Ishikawa (cell line): ENCODE measurements around the gene CACNA1D.

Experiments used
- CEBPB ChIP-seq: IDR thresholded peaks from 2 replicates; pipeline ENCODE4 v1.6.1; 2012
- CREB1 ChIP-seq: IDR thresholded peaks from 2 replicates; pipeline ENCODE4 v1.6.1; 2012; ENCODE audit warnings: low read depth
- EGR1 ChIP-seq: IDR thresholded peaks from 2 replicates; pipeline ENCODE4 v1.6.1; 2012
- EP300 ChIP-seq: IDR thresholded peaks from 2 replicates; pipeline ENCODE4 v1.6.1; 2012; ENCODE audit warnings: borderline replicate concordance
- FOXM1 ChIP-seq: IDR thresholded peaks from 2 replicates; pipeline ENCODE4 v1.6.1; 2012; ENCODE audit warnings: low read depth, borderline replicate concordance
- NFIC ChIP-seq: IDR thresholded peaks from 2 replicates; pipeline ENCODE4 v1.6.1; 2012
- RAD21 ChIP-seq: IDR thresholded peaks from 2 replicates; pipeline ENCODE4 v1.6.1; 2012; ENCODE audit warnings: low read depth
- TAF1 ChIP-seq: IDR thresholded peaks from 2 replicates; pipeline ENCODE4 v1.6.1; 2012; ENCODE audit warnings: low read depth, mild to moderate bottlenecking
- TCF12 ChIP-seq: IDR thresholded peaks from 2 replicates; pipeline ENCODE4 v1.6.1; 2012; ENCODE audit warnings: low read depth
- TEAD4 ChIP-seq: IDR thresholded peaks from 2 replicates; pipeline ENCODE4 v1.6.1; 2012
- YY1 ChIP-seq: IDR thresholded peaks from 2 replicates; pipeline ENCODE4 v1.6.1; 2012; ENCODE audit warnings: low read depth
- ZBTB7A ChIP-seq: IDR thresholded peaks from 2 replicates; pipeline ENCODE4 v1.6.1; 2012; ENCODE audit warnings: low read depth
- TF ChIP-seq, protein P1 (sequence below): IDR thresholded peaks from 2 replicates; pipeline ENCODE4 v1.6.1; 2012
- TF ChIP-seq, protein P2 (sequence below): IDR thresholded peaks from 2 replicates; pipeline ENCODE4 v1.6.1; 2012; ENCODE audit warnings: low read depth, mild to moderate bottlenecking
- TF ChIP-seq, protein P3 (sequence below): IDR thresholded peaks from 2 replicates; pipeline ENCODE4 v1.6.1; 2012

The CACNA1D gene

DNA sequence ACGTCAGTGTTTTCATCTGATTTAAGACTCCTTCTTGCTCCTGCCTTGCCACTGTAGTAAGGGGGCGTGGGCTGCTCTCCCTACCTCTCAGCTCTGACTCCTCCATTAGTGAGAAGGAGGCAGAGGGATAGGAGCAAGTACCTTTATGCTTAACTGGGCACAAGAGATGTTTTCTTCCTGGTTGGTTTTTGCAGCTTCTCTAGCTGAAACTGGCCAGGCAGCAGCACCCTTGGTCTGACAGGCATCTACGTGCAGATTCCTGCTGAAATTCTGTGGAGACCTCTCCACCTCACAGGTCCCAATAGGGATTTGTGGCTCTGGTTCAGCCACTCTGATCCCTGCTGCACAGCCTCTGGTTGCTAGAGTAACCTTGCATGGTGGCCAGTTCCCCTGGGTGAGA lies 132.5 kb downstream of the CACNA1D start:
- TF ChIP-seq, protein P1, sequence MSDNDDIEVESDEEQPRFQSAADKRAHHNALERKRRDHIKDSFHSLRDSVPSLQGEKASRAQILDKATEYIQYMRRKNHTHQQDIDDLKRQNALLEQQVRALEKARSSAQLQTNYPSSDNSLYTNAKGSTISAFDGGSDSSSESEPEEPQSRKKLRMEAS = no peak
- TF ChIP-seq CEBPB (no peak), ZBTB7A (no peak), CREB1 (no peak), YY1 (no peak), FOXM1 (no peak), TEAD4 (no peak), EP300 (no peak), EGR1 (no peak), NFIC (no peak), RAD21 (no peak), TCF12 (no peak), TAF1 (no peak)
- TF ChIP-seq, protein P2, sequence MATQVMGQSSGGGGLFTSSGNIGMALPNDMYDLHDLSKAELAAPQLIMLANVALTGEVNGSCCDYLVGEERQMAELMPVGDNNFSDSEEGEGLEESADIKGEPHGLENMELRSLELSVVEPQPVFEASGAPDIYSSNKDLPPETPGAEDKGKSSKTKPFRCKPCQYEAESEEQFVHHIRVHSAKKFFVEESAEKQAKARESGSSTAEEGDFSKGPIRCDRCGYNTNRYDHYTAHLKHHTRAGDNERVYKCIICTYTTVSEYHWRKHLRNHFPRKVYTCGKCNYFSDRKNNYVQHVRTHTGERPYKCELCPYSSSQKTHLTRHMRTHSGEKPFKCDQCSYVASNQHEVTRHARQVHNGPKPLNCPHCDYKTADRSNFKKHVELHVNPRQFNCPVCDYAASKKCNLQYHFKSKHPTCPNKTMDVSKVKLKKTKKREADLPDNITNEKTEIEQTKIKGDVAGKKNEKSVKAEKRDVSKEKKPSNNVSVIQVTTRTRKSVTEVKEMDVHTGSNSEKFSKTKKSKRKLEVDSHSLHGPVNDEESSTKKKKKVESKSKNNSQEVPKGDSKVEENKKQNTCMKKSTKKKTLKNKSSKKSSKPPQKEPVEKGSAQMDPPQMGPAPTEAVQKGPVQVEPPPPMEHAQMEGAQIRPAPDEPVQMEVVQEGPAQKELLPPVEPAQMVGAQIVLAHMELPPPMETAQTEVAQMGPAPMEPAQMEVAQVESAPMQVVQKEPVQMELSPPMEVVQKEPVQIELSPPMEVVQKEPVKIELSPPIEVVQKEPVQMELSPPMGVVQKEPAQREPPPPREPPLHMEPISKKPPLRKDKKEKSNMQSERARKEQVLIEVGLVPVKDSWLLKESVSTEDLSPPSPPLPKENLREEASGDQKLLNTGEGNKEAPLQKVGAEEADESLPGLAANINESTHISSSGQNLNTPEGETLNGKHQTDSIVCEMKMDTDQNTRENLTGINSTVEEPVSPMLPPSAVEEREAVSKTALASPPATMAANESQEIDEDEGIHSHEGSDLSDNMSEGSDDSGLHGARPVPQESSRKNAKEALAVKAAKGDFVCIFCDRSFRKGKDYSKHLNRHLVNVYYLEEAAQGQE = no peak
- TF ChIP-seq, protein P3, sequence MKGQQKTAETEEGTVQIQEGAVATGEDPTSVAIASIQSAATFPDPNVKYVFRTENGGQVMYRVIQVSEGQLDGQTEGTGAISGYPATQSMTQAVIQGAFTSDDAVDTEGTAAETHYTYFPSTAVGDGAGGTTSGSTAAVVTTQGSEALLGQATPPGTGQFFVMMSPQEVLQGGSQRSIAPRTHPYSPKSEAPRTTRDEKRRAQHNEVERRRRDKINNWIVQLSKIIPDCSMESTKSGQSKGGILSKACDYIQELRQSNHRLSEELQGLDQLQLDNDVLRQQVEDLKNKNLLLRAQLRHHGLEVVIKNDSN = no peak

DNA sequence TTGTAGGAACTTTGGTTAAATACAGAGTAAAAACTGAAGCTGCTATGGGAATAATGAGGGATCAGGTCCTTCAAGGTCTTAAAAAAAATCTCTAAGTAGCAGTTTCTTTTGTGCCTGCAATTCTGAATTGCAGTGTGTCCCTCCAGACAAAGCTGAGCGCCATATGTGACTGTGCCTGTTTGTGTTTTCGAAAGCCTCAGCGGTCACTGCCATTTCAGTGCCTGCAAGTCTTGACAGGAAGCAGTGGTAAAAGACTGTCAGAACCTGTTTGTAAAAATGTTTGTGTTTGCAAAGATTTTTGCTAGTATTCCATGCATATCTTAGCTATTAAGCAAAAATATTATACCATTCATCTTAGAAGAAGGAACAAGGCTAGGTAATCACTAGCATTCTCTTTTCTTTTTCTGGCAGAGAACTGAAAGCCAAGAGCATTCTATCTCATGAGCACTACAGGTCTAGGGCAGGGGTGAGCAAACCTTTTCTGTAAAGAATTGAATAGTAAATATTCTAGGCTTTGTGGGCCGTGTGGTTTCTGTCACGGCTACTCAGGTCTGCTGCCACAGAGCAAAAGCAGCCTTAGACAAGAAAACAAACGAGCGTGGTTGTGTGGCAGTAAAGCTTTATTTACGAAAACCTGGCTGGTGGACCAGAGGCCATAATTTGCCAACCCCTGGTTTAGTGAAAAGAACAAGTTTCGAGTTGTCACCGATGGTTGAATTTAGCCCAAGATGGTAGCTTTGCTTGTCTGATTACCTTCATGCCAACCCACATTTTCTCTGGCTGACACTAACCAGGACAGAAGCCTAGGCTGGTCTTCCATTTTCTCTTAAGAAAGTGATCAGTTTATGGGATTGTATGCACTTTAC lies 134.4 kb downstream of the CACNA1D start:
- TF ChIP-seq EGR1 = no peak
- TF ChIP-seq, protein P1 = no peak
- no peak for TF ChIP-seq CREB1
- no peak for TF ChIP-seq RAD21
- TF ChIP-seq TEAD4 = no peak
- no peak for TF ChIP-seq CEBPB
- no peak for TF ChIP-seq TCF12

DNA sequence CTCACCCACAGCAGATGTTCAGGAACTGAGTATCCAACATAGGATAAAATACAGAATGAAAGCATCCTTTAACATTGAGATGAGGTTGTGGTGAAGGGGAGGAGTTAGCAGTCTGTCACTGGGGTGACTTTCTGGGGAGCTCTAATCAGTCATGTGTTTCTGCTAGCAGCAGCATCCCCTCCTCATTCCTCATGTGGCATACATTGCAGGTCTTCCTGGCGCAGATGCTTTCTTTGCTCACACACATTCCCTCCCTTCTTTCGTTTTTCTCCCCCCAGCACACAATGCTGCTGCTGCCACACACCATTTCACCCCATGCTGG lies 135.0 kb downstream of the CACNA1D start:
- no peak for TF ChIP-seq RAD21
- TF ChIP-seq, protein P3 = no peak
- TF ChIP-seq CEBPB = no peak
- no peak for TF ChIP-seq EGR1
- TF ChIP-seq, protein P1 = no peak
- no peak for TF ChIP-seq YY1
- TF ChIP-seq TCF12 = no peak
- TF ChIP-seq ZBTB7A = no peak
- TF ChIP-seq CREB1 = no peak
- no peak for TF ChIP-seq TEAD4
- TF ChIP-seq TAF1 = no peak
- no peak for TF ChIP-seq EP300
- no peak for TF ChIP-seq FOXM1
- TF ChIP-seq NFIC = no peak

DNA sequence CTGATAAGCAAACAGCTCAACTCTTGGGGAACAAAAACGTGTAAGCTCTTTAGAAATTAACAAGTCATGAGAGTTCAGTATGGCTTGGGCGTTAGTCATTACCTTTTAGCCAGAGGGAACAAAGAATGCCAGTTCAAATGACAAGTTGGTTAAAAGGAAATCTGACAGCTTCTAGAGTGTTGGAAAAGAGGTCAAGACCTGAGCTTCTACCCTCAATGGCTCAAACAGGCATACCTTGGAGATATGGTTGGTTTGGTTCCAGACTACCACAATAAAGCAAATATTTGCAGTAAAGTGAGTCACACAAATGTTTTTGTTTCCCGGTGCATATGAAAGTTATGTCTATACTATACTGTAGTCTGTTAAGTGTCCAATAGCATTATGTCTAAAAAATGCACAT lies 136.1 kb downstream of the CACNA1D start:
- TF ChIP-seq, protein P3 = no peak
- TF ChIP-seq FOXM1 = no peak
- TF ChIP-seq TAF1 = no peak
- TF ChIP-seq CREB1 = no peak
- no peak for TF ChIP-seq EP300
- TF ChIP-seq, protein P2 = no peak
- no peak for TF ChIP-seq EGR1
- TF ChIP-seq, protein P1 = no peak
- TF ChIP-seq YY1 = no peak
- TF ChIP-seq RAD21 = no peak
- no peak for TF ChIP-seq NFIC
- TF ChIP-seq ZBTB7A = no peak
- TF ChIP-seq TEAD4 = no peak
- TF ChIP-seq CEBPB = no peak
- no peak for TF ChIP-seq TCF12
